Peyer's patch (tissue), 4 donors: ENCODE results near the gene PIP4K2C.

ENCODE experiments used
- POLR2A ChIP-seq, 2 donors: fragments of 450-650 bp; IDR thresholded peaks; one replicate each; pipeline ENCODE4 v1.5.1; 2017; ENCODE audit warnings: antibody characterized with exemption in 2 of 2, mild to moderate bottlenecking in 2 of 2, moderate library complexity in 2 of 2
- TF ChIP-seq, protein P1 (sequence below), 6 experiments: fragments of 450-650 bp in 4 of 6; fragments of 200-600 bp in 2 of 6; sonication (generic) in 1 of 6; IDR thresholded peaks; one replicate each; pipeline ENCODE4 v1.5.1; 2017 to 2019; ENCODE audit warnings: antibody characterized with exemption in 6 of 6, mild to moderate bottlenecking in 3 of 6, moderate library complexity in 1 of 6

DNA sequence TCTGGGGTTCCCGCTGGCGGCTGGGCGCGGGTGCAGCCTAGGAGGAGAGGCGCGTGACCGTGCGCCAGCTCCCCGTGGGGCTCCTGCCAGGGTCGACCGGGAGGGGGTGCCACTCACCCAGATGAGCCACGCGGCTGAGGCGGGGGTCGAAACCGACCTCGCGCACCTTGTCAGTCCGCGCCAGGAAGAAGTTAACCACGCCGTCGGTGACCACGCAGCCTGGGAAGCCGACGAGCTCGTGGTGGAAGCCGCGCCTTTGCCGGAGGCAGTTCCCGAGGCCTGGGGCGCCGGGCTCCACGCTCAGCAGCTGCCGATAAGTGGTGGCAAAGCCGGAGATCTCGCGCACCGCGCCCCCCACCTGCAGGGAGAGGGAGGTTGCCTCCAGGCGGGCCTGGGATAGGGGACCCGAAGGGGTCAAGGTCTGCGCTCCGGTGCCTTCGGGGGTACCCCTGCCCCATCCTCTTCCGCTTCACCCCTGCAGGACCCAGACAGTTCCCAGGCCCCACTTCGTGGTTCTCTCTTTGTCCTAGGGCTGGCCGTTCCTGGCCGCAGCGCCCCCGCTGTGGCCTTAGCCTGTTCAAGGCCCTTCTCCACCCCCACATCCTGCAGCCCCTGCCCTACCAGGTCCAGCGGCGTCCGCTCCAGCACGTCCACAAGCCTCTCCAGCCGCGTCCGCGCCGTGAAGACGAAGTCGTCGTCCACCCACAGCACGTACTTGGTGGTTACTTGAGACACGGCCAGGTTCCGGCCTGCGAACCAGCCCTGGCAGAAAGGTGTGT, 36.7 kb downstream of the PIP4K2C start:
- TF ChIP-seq, protein P1, sequence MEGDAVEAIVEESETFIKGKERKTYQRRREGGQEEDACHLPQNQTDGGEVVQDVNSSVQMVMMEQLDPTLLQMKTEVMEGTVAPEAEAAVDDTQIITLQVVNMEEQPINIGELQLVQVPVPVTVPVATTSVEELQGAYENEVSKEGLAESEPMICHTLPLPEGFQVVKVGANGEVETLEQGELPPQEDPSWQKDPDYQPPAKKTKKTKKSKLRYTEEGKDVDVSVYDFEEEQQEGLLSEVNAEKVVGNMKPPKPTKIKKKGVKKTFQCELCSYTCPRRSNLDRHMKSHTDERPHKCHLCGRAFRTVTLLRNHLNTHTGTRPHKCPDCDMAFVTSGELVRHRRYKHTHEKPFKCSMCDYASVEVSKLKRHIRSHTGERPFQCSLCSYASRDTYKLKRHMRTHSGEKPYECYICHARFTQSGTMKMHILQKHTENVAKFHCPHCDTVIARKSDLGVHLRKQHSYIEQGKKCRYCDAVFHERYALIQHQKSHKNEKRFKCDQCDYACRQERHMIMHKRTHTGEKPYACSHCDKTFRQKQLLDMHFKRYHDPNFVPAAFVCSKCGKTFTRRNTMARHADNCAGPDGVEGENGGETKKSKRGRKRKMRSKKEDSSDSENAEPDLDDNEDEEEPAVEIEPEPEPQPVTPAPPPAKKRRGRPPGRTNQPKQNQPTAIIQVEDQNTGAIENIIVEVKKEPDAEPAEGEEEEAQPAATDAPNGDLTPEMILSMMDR (IDR thresholded peaks at IDR 0.05) = no peak
- TF ChIP-seq POLR2A (IDR thresholded peaks at IDR 0.05) = no peak
